Type B pancreatic cell (in vitro differentiated cells): ENCODE data around the gene SGK1. TPM values are rescaled to one million over a fixed set of nuclear protein-coding genes. Genes with fewer than 3 reads are reported as not detected.
"Not testable (repeated sequence)": the region's sequence is repeated elsewhere in the genome, so short reads cannot be mapped to it uniquely, and the experiment has no call there.

Source experiments
- DNase-seq: peaks from one replicate; pipeline ENCODE4 v3.0.0; 2021; ENCODE audit warnings: mixed read lengths; ENCODE audit not compliant: unreplicated experiment; ENCODE audit errors: extremely low spot score
- H3K27ac Mint-ChIP-seq: 2 replicates; pipeline ENCODE4 v1.8.0; 2021; ENCODE audit warnings: mild to moderate bottlenecking, mixed read lengths
- H3K27me3 Mint-ChIP-seq: 2 replicates; pipeline ENCODE4 v1.8.0; 2021; ENCODE audit warnings: mixed read lengths
- H3K36me3 Mint-ChIP-seq: 2 replicates; pipeline ENCODE4 v1.8.0; 2021; ENCODE audit warnings: mixed read lengths
- H3K4me1 Mint-ChIP-seq: one replicate; pipeline ENCODE4 v1.8.0; 2021; ENCODE audit warnings: mixed read lengths; ENCODE audit not compliant: unreplicated experiment
- H3K4me3 Mint-ChIP-seq: 2 replicates; pipeline ENCODE4 v1.8.0; 2021; ENCODE audit warnings: mild to moderate bottlenecking, mixed read lengths
- H3K9me3 Mint-ChIP-seq: 2 replicates; pipeline ENCODE4 v1.8.0; 2021; ENCODE audit warnings: mixed read lengths
- CTCF ChIP-seq: fragments of 200-600 bp; sonication (generic); conservative IDR thresholded peaks from 2 replicates; pipeline ENCODE4 v1.5.0; 2021; ENCODE audit warnings: antibody characterized with exemption, mild to moderate bottlenecking
- total RNA-seq: library from RNA; stranded (reverse); gene quantifications from 2 replicates; pipeline ENCODE4 v1.2.1, GENCODE V29; 2021; ENCODE audit warnings: low replicate concordance

Gene SGK1
- total RNA-seq, 1 donor from 2014 or later: 52.6 TPM

GRCh38 chr6:134288538-134289203 is 29.2 kb downstream of the SGK1 start:
- H3K4me3 Mint-ChIP-seq: no peak overlapping the region
- H3K9me3 Mint-ChIP-seq: peaks cover 4% of the 10 kb centered on the region
- no peak overlapping the region for H3K27ac Mint-ChIP-seq
- DNase-seq: no peak
- H3K4me1 Mint-ChIP-seq: peaks cover 18% of the 10 kb centered on the region
- no peaks in the 10 kb centered on the region for H3K36me3 Mint-ChIP-seq
- H3K27me3 Mint-ChIP-seq: peaks cover 12% of the 10 kb centered on the region
- no peak for TF ChIP-seq CTCF

- Mint-ChIP-seq H3K27me3 (peaks cover 10% of the 10 kb centered on the region), H3K9me3 (peaks cover 4% of the 10 kb centered on the region), H3K27ac (no peak overlapping the region), H3K4me3 (no peak overlapping the region), H3K4me1 (peaks cover 15% of the 10 kb centered on the region), H3K36me3 (no peaks in the 10 kb centered on the region)
- no peak for TF ChIP-seq CTCF
- no peak for DNase-seq
Measured at GRCh38 chr6:134287859-134288537, 29.9 kb downstream of the SGK1 start.

- Mint-ChIP-seq H3K27ac (no peak overlapping the region), H3K36me3 (no peaks in the 10 kb centered on the region), H3K4me3 (no peak overlapping the region), H3K4me1 (peaks cover under 1% of the 10 kb centered on the region), H3K9me3 (peaks cover 4% of the 10 kb centered on the region), H3K27me3 (peaks cover 9% of the 10 kb centered on the region)
- no peak for DNase-seq
- no peak for TF ChIP-seq CTCF
Measured at GRCh38 chr6:134282816-134283215, 35.1 kb downstream of the SGK1 start.

GRCh38 chr6:134281388-134281787 is 36.5 kb downstream of the SGK1 start:
- Mint-ChIP-seq H3K4me3 (no peak overlapping the region), H3K9me3 (peaks cover 4% of the 10 kb centered on the region), H3K36me3 (no peaks in the 10 kb centered on the region), H3K4me1 (no peaks in the 10 kb centered on the region), H3K27me3 (peaks cover 12% of the 10 kb centered on the region), H3K27ac (no peak overlapping the region)
- TF ChIP-seq CTCF: no peak
- no peak for DNase-seq

- no peaks in the 10 kb centered on the region for H3K9me3 Mint-ChIP-seq
- no peak for TF ChIP-seq CTCF
- no peak overlapping the region for H3K4me3 Mint-ChIP-seq
- DNase-seq: no peak
- H3K36me3 Mint-ChIP-seq: no peaks in the 10 kb centered on the region
- no peaks in the 10 kb centered on the region for H3K4me1 Mint-ChIP-seq
- H3K27ac Mint-ChIP-seq: no peak overlapping the region
- H3K27me3 Mint-ChIP-seq: peaks cover 21% of the 10 kb centered on the region
Measured at GRCh38 chr6:134278000-134278399, 39.9 kb downstream of the SGK1 start.

GRCh38 chr6:134276891-134277377 is 41.0 kb downstream of the SGK1 start:
- H3K27me3 Mint-ChIP-seq: peaks cover 21% of the 10 kb centered on the region
- not testable (repeated sequence) for H3K27ac Mint-ChIP-seq, H3K4me3 Mint-ChIP-seq, DNase-seq, H3K9me3 Mint-ChIP-seq, H3K4me1 Mint-ChIP-seq, H3K36me3 Mint-ChIP-seq
